Right kidney (tissue), 1 donor: ENCODE data around the gene NINJ1.

Source experiments
- DNase-seq: peaks from one replicate; pipeline ENCODE4 v3.0.0-alpha.2; 2016

Gene NINJ1

GRCh38 chr9:93133681-93134014 lies 403 bp downstream of the NINJ1 start:
- DNase-seq: no peak

- no peak for DNase-seq
These were observed 938 bp downstream of the NINJ1 start for GRCh38 chr9:93132946-93133680.

- peak; percentile 32 for DNase-seq
These were observed 1.6 kb downstream of the NINJ1 start for GRCh38 chr9:93132287-93132927.

- DNase-seq: no peak
These were observed 2.3 kb downstream of the NINJ1 start for GRCh38 chr9:93131599-93132286.

- DNase-seq: peak; percentile 17
These were observed 3.1 kb downstream of the NINJ1 start for GRCh38 chr9:93130861-93131481.

- DNase-seq: no peak
These were observed 4.2 kb downstream of the NINJ1 start for GRCh38 chr9:93129691-93130500.

- DNase-seq: no peak
These were observed 4.8 kb downstream of the NINJ1 start for GRCh38 chr9:93129286-93129685.

- DNase-seq: no peak
These were observed 5.3 kb downstream of the NINJ1 start for GRCh38 chr9:93128715-93129224.

- DNase-seq: no peak
These were observed 5.9 kb downstream of the NINJ1 start for GRCh38 chr9:93128011-93128714.

- DNase-seq: peak; percentile 47
These were observed 6.6 kb downstream of the NINJ1 start for GRCh38 chr9:93127395-93127911.

- DNase-seq: peak; percentile 61
These were observed 7.2 kb downstream of the NINJ1 start for GRCh38 chr9:93126825-93127368.

- peak; percentile 22 for DNase-seq
These were observed 7.8 kb downstream of the NINJ1 start for GRCh38 chr9:93126151-93126781.

GRCh38 chr9:93125331-93125894 lies 8.6 kb downstream of the NINJ1 start:
- no peak for DNase-seq

- no peak for DNase-seq
These were observed 9.3 kb downstream of the NINJ1 start for GRCh38 chr9:93124793-93125192.

- DNase-seq: no peak
These were observed 10.3 kb downstream of the NINJ1 start for GRCh38 chr9:93123561-93124283.

GRCh38 chr9:93122721-93123221 lies 11.3 kb downstream of the NINJ1 start:
- DNase-seq: no peak

GRCh38 chr9:93121316-93122241 lies 12.5 kb downstream of the NINJ1 start:
- no peak for DNase-seq

GRCh38 chr9:93120846-93121315 lies 13.2 kb downstream of the NINJ1 start:
- no peak for DNase-seq
